Stimulated activated CD8-positive, alpha-beta memory T cell treated with anti-CD3 and anti-CD28 coated beads, Interleukin-4, amount 100 ng/mL, for 24 hours (primary cell): Measurements from ENCODE around the gene SHC2.

Experiments used
- DNase-seq: peaks from one replicate; pipeline ENCODE4 v3.0.0-alpha.2; 2020; ENCODE audit warnings: low read depth

The SHC2 gene

DNA sequence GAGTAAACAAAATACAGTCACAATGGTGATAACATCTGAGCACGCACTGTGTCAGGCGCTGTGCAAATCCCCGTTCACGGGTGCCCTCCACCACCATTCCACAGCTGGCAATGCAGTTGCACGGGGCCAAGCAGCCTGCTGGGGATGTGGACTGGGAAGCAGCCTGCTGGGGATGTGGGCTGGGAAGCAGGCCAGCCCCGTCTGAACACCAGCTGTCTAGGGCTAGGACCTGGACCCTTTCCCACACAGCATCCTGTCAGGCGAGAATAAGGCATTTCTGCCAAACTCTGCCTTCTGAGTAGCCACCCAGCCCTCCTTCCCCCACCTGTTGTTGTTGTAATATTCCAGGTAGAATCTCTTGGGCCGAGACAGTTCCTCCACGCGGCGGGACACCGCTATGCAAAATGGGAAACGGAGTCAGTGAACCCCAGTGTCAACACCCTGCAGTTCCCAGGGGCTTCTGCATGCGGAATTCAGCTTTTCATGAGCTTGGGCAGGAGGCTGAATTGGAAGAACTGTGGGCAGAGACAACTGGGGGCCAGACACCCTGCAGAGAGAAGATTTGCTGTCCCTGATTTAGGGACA is 88.4 kb downstream of the SHC2 start:
- no peak for DNase-seq

DNA sequence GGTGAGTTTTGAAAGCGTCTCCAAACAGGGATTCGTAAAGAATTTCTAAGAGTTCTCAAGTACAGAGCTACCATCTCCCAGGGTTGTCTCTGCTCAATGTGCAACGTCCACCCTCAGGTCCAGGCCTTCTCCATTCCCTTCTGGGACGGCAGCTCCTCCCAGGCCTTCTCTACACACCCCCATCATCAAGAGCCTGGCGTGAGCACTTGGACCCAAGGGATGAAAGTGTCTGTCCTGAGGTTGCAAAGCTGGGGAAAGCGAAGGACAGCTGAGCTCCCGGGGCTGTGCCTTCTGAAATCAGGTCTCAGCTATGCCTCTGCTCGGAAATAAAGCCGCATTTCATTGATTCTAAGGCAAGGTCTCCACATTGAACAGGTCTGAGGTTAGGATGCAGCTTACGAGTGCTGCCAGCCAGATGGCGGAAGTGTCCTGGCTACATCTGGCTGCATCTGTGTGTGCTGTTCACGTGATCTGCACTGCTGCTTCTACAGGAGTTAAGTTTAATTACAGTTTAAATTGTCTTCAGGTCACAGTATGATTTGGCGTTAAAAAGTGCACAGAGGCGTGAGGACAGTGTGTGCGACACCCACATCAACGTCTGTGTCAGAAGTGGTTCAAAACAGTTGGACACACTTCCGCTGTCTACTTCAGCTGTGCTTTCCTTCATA is 89.2 kb downstream of the SHC2 start:
- DNase-seq: no peak

DNA sequence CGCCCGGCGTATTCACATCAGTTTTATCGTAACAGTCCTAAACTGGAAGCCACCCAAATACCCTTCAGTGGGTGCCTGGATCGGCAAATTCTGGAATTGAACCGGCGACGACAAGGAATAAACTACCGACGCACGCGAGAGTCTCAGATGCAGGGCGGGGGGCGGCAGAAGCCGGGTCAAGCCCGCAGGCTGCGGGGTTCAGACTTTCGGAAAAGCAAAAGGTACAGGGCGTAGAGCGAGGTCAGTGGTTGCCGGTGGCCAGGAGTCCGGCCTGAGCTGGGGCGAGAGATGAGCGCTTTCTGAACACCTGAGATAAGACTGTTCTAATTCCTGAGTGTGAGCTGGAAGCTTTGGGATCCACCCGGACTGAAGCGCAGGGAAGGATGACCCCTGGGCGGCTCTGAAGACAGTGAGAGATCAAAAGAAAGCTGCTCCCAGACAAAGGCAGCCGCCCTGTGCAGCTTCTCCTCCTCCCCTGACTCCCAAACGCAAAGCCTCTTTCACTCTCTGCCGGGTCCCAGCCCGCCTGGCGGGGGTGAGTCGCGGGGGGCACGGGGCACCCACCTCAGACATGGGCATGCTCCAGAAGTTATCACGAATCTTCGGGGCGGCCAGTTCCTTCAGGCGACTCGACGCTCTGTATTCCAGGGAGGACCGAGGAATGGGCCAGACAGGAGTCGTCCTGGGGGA is 90.0 kb downstream of the SHC2 start:
- DNase-seq: no peak

DNA sequence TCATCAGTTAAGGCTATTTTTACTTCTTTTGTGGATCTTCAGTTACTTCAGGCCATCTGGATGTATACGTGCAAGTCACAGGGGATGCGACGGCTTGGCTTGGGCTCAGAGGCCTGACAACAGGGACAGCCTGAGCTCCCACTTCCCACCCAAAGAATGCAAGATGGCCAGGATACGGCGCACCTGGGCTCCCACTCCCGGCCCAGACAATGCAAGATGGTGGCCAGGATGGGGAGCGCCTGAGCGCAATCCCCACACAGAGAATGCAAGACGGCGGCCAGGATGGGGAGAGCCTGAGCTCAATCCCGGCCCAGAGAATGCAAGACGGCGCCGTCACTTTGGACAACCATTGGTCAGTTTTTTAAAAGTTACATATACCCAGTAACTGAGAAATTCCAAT is 91.0 kb downstream of the SHC2 start:
- DNase-seq: no peak

DNA sequence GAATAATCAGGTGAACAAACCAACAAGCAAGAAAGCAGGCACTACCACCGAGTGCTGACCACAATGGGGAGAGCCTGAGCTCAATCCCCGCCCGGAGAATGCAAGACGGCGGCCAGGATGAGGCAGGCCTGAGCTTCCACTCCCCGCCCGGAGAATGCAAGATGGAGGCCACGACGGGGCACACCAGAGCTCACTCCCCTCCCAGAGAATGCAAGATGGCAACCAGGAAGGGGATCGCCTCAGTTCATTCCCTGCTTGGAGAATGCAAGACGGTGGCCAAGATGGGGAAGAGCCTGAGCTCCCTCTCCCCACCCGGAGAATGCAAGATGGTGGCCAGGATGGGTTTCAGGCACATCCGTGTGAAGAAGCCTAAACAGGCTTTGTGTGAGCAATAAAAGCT is 91.6 kb downstream of the SHC2 start:
- no peak for DNase-seq

DNA sequence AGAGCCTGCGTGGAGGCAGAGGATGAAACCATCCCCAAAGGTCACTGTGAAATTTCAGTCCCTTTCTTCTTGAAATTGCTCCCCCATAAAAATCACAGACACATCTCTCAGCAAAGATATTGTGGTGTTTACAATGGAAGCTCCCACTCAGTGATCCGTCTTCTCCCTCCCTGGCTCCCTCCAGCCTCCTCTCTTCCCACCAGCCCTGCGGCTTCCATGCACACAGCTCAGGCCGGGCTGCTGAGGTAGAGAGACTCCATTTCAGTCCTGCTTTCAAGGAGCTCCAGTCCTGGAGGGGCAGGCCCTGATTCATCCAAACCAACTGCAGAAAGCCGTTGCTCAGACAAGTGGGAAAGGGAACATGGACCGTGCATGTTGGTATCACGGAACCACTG is 92.2 kb downstream of the SHC2 start:
- DNase-seq: no peak

DNA sequence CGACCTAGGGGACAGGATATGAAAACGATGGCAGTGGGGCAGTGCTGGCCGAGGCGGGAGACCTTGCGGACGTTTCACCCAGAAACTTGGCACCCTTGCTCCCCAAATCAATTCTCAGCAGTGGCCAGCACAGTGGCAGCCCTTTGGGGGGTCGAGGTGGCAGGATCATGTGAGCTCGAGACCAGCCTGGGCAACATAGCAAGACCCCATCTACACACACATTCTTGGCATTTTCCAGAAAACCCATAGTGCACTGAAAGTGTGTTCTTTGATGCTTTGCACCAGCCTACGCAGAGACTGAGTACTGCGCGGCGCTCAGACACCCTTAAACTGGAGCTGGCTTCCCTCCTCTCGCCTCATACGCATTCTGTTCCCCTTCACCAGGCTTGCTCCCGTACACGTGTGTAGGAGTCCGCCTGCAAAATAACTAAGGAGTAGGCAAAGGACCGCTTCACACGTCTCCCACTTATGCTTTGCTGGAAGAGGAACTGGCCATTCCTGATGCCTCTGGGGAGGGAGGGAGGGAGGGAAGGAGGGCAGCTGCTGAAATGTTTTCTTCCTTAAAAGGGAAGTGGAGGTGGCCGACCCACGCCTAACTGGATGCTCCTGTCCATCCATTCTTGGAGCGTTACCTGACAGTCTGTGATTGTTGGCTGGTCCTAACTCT is 92.7 kb downstream of the SHC2 start:
- DNase-seq: no peak

DNA sequence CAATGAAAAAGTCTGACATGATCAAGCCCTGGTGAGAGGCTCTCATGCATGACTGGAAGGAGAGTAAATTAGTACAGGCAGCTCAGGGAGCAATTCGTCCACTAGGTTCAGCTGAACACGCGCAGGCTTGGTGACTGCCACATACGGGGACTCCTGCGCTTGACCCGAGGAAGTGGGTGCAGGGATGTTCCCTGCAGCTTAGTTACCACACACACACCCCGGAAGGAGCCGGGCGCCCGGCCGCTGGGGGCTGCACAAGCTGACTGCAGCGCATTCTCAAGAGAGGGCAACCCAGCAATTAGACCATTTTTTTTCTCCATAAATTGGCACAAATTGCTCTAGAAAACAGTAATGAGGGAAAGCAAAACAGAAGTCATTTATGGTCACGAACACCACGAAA is 93.3 kb downstream of the SHC2 start:
- DNase-seq: no peak

DNA sequence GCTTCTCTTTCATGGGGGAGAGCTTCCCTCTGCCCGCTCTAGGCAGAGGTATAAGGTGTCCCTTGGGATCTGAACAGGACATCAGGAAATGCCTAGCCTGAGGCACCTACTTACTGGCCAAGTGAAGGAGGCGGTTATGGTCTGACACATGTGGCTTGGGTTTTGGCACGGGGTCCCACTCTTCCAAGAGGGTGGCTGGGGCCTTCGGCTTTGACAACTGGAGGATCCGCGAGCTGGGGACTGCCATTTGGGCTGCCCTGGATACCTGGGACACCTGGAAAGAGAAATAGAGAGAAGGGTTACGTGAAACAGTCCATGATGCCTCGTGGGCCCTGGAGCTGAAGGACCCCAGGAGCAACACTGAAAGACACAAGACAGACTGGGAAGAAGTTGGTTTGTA is 93.9 kb downstream of the SHC2 start:
- no peak for DNase-seq
